OCI-LY1 (cell line): ENCODE measurements around the gene MAGI1.

ENCODE experiments used
- CTCF ChIP-seq: fragments of 200-600 bp; sonication (generic), shearing (Covaris generic); IDR thresholded peaks from 2 replicates; pipeline ENCODE4 v1.5.1; 2017; ENCODE audit warnings: mild to moderate bottlenecking, antibody characterized with exemption, low read length, moderate library complexity, mixed read lengths
- EZH2 ChIP-seq: fragments of 200-600 bp; sonication (generic), shearing (Covaris generic); IDR thresholded peaks from 2 replicates; pipeline ENCODE4 v1.8.0; 2017; ENCODE audit warnings: borderline replicate concordance, mixed run types, mild to moderate bottlenecking, antibody characterized with exemption, low read length, moderate library complexity, mixed read lengths

DNA sequence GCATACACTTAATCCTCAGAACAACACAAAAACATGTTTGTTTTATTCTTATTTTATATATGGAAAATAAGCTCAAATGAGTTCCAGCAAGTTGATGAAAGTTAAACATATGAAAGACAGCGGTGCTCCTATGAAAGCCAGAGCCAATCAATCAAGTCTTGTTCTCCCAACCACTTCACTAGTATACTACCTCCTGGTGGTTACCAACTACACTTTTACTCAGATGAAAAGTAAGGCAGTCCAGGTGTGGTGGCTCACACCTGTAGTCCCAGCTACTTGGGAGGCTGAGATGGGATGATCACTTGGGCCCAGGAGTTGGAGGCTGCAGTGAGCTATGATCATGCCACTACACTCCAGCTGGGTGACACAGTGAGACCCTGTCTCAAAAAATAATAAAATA, 66.0 kb downstream of the MAGI1 start:
- TF ChIP-seq CTCF = no peak
- TF ChIP-seq EZH2 = no peak
